Measurements from ENCODE around the gene TMEM107.

TMEM107 gene

GRCh38 chr17:8128125-8128784, 47.9 kb downstream of the TMEM107 start:
- no peak for DNase-seq

- DNase-seq = peak; percentile 45
These were observed 49.6 kb downstream of the TMEM107 start for GRCh38 chr17:8126491-8127066.

DNA sequence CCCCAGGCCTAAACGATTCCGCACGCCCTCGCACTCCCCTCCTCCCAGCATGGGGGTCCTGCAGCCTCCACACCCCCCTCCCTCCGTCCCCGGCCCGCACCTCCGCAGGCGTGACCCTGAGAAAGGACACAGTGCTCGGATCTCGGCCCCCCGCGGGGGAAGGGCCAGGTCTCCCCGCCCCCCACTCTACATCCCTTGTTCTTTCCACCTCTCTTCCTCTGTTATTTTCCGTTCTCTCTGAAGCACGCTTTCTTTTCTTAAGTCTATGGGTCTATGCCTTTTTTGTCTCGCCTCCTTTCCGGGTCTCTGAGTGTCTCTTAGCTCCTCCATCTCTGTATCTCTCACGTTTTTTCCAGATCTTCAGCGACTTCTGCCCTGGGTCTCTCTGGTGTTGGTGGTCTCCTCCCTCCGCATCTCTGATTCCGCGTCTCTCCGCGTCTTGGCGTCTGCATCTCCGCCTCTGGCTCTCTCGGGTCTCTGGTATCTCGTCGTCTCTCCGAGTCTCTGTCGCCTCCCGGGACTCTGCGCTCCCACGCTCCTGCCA, 50.2 kb downstream of the TMEM107 start:
- DNase-seq = no peak

DNA sequence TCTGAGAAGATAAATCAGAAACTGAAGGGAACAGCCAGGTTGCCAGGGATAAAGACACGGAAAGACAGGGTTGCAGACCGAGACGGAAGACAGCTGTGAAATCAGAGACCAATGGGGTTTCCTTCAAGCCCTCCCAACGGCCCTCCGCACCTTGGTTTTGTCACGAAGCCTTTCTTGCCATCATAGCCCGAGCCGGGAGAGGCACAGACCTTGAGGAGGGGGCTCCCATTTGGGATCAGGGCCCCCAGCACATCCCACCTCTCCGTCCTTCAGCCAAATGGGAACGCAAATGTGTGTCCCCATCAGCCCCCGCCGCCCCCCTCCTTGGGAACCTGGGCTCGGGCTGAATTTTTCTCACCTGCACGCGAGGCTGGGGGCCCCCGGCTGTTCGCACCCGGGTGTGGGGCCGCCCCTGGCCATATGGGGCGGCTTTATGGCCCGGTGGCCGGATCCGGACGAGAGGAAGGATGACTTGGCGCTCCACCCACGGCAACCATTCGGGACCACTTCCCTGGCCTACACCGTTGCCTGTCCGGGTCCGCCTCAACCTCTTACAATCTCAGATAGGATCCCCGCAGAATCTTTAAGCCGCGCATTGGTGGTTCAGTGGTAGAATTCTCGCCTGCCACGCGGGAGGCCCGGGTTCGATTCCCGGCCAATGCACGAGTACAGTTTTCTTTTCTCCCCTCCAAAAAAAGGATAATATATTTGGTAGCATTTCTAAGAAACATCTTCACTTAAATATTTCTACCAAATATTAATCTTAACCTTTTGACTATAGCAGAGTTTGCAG, 50.8 kb downstream of the TMEM107 start:
- DNase-seq = peak; percentile 87

DNA sequence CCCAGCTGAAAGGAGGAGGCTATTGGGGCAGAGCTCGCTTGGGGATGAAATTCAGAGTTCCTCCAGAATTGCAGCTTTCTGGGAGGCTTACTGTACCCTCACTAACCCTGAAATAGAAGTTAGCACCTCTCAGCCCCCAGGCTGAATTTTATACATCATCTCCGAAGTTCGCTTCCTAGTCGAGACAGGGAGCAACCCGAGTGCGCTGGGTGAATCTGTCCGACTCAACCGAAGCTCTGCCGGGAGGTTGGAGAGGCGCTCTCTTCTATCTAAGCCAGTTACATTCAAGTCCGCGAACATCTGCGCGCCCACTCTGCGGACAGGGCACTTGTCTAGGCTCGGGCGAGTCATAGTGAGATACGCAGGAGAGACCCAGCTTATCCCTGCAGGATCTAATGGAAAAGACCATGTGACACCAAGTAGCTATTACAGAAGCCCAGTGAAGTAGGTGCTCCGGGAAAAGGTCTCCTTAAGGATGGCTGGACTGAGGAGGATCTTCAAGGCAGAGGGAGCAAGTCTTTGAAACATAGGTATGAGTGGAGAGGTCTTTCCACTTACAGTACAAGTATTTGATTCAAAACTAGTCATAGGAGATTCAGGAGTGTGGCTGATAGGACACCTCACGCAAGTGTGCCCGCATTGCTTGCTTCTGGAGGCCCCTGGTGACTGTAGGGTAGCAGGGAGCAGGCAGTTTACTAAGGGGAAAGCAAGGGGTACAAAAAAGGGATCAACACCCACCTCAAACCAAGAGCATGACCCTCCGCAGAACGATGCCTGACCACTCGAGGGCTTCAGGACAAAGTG, 51.6 kb downstream of the TMEM107 start:
- no peak for DNase-seq

GRCh38 chr17:8123695-8124349, 52.4 kb downstream of the TMEM107 start, which contains the start of gene HES7:
HES7 (minus strand) TSS chr17:8124106; CDS start chr17:8124084, 22 bp downstream.
- no peak for DNase-seq

- no peak for DNase-seq
These were observed 53.1 kb downstream of the TMEM107 start for GRCh38 chr17:8122924-8123694.
